Effector CD8-positive, alpha-beta T cell (primary cell): ENCODE data around the gene PCDHB14.
"Not testable (repeated sequence)": the region's sequence is repeated elsewhere in the genome, so short reads cannot be mapped to it uniquely, and the experiment has no call there.

Experiments
- DNase-seq: peaks from one replicate; lab custom pipeline; 2025; lab: John Stamatoyannopoulos, UW
- total RNA-seq, 4 experiments: gene quantifications; one replicate each; lab custom pipeline; 2026; lab: John Stamatoyannopoulos, UW

Gene PCDHB14
- total RNA-seq: 0 to 1.1 (median 0.04) reads per million in 4 experiments

DNA sequence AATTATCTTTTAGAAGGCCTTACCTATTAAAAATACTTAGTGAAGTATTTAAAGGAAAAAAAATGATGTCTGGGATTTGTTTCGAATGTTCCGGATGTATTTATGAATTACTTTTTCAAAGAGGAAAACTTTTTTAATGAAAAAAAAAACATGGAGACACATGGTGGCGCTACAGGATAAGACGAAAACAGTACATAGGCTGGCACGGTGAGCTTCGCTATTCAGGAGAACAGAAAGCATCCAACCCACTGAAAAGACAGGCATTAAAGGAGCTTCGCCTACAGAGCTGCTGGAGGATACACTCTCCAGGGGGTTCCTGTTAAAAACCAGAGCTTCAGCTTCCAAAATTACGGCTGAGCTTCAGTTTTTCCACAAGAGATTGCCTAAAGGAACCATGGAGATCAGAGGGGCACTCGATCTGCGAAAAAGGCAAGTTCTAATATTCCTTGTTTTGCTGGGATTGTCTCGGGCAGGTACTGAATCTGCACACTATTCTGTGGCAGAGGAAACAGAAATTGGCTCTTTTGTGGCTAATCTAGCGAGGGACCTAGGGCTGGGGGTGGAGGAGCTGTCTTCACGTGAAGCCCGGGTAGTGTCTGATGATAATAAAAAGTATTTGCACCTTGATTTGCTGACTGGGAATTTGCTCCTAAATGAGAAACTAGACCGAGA is at the start of gene PCDHB14:
TSS of gene PCDHB14 (plus strand) at position 232 of the 672 bp plus-strand sequence. CDS start at position 395, 163 bp downstream.
- no peak for DNase-seq

DNA sequence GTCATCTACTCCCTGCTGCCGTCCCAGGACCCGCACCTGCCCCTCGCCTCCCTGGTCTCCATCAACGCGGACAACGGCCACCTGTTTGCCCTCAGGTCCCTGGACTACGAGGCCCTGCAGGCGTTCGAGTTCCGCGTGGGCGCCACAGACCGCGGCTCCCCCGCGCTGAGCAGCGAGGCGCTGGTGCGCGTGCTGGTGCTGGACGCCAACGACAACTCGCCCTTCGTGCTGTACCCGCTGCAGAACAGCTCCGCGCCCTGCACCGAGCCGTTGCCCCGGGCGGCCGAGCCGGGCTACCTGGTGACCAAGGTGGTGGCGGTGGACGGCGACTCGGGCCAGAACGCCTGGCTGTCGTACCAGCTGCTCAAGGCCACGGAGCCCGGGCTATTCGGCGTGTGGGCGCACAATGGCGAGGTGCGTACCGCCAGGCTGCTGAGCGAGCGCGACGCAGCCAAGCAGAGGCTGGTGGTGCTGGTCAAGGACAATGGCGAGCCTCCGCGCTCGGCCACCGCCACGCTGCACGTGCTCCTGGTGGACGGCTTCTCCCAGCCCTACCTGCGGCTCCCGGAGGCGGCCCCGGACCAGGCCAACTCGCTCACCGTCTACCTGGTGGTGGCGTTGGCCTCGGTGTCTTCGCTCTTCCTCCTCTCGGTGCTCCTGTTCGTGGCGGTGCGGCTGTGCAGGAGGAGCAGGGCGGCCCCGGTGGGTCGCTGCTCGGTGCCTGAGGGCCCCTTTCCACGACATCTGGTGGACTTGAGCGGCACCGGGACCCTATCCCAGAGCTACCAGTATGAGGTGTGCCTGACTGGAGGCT is 48.6 kb upstream of the PCDHB14 start:
- not testable (repeated sequence) for DNase-seq

DNA sequence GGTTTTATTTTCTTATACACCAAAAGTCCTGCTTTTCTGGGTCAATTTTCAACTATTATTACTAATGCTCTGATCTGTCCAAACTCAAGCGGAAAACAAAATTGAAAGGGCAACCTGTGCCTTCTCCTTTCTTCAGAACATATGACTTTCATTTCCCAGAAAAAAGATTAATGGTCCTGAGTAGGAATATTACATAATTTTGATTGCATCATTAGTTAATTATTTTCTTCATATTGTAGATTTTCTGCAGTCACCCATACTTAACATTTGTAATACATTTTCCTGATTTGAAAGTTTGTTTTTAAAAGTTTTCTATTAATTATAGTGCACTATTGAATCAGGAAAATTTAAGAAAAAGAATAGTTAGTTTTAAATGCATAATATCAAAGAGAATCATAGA is 47.2 kb upstream of the PCDHB14 start:
- no peak for DNase-seq

DNA sequence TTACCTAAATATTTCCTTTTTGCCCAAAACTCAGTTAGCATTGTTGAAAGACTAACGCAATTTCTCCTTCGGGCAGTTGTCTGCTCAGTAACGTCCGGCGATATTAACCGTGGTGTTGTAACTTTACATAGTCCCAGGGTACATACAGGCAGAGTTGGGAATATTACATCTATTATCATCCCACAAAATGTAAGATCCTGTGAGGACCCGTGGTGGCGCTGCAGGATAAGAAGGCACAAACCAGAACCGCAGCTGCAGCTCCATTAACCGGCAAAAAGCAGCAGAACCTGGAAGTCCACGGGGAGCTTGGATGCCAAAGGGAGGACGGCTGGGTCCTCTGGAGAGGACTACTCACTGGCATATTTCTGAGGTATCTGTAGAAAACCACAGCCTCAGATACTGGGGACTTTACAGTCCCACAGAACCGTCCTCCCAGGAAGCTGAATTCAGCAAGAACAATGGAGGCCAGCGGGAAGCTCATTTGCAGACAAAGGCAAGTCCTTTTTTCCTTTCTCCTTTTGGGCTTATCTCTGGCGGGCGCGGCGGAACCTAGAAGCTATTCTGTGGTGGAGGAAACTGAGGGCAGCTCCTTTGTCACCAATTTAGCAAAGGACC is 45.5 kb upstream of the PCDHB14 start, which contains the start of gene PCDHB8:
TSS of gene PCDHB8 (plus strand) at position 214 of the 615 bp plus-strand sequence. CDS start at position 459, 245 bp downstream.
- DNase-seq: not testable (repeated sequence)

DNA sequence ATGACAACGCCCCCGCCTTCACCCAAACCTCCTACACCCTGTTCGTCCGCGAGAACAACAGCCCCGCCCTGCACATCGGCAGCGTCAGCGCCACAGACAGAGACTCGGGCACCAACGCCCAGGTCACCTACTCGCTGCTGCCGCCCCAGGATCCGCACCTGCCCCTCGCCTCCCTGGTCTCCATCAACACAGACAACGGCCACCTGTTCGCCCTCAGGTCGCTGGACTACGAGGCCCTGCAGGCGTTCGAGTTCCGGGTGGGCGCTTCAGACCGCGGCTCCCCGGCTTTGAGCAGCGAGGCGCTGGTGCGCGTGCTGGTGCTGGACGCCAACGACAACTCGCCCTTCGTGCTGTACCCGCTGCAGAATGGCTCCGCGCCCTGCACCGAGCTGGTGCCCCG is 43.8 kb upstream of the PCDHB14 start:
- not testable (repeated sequence) for DNase-seq

DNA sequence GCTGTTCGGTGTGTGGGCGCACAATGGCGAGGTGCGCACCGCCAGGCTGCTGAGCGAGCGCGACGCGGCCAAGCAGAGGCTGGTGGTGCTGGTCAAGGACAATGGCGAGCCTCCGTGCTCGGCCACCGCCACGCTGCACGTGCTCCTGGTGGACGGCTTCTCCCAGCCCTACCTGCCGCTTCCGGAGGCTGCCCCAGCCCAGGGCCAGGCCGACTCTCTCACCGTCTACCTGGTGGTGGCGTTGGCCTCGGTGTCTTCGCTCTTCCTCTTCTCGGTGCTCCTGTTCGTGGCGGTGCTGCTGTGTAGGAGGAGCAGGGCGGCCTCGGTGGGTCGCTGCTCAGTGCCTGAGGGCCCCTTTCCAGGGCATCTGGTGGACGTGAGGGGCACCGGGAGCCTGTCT is 43.3 kb upstream of the PCDHB14 start:
- not testable (repeated sequence) for DNase-seq

DNA sequence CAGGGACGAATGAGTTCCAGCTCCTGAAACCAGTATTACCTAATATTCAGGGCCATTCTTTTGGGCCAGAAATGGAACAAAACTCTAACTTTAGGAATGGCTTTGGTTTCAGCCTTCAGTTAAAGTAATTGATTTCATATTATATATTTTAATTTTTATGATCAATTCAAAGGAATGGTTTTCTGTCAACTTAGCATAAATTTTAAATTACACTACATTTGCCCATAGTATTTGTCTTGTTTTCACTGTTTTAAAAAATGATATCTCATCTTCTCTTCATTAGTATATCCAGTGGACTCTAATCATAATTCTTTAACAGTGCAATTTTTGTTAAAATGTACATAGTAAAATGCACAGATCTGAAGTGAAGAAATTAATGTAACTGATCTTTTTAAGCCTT is 42.8 kb upstream of the PCDHB14 start:
- no peak for DNase-seq

DNA sequence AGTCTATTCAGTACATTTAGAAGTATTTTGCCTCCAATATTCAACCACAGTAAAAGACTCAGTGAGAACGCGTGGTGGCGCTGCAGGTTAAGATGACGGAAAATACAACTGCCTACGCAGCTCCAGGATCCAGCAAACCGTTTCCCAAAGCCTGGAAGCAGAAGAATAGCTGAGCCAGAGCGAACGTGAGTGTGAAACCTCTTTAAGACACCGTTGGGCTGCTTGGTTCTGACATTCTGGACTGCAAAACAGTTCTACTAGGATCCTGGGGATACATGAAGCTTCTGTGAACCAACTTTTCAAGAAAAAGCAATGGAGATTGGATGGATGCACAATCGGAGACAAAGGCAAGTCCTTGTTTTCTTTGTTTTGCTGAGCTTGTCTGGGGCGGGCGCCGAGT is 40.9 kb upstream of the PCDHB14 start, which contains the start of gene PCDHB16:
TSS of gene PCDHB16 (plus strand) at position 140 of the 400 bp plus-strand sequence. CDS start at position 313, 173 bp downstream.
- DNase-seq: no peak

DNA sequence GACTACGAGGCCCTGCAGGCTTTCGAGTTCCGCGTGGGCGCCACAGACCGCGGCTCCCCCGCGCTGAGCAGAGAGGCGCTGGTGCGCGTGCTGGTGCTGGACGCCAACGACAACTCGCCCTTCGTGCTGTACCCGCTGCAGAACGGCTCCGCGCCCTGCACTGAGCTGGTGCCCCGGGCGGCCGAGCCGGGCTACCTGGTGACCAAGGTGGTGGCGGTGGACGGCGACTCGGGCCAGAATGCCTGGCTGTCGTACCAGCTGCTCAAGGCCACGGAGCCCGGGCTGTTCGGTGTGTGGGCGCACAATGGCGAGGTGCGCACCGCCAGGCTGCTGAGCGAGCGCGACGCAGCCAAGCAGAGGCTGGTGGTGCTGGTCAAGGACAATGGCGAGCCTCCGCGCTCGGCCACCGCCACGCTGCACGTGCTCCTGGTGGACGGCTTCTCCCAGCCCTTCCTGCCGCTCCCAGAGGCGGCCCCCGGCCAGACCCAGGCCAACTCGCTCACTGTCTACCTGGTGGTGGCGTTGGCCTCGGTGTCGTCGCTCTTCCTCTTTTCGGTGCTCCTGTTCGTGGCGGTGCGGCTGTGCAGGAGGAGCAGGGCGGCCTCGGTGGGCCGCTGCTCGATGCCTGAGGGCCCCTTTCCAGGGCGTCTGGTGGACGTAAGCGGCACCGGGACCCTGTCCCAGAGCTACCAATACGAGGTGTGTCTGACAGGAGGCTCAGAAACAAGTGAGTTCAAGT is 38.9 kb upstream of the PCDHB14 start:
- DNase-seq: not testable (repeated sequence)

DNA sequence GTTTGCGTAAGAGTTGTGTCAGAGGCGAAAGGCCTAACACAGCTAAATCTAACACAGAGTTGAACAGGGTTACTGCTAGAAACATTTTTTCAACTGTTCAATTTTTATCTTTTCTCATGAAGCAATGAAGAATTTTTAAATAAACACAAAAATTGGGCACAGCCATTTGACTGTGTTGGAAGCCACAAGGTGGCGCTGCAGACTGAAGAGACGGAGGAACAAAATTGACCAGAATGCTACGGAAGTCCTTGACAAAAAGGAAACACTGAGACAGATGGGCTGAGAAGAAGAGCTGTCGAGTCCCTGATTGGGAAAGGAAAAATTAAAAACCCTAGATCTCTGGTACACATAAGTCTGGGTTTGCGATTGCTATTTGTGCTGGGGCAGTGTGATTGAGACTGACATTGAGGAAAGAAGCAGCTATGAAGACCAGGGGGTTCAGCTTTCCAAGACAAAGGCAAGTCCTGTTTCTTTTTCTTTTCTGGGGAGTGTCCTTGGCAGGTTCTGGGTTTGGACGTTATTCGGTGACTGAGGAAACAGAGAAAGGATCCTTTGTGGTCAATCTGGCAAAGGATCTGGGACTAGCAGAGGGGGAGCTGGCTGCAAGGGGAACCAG is 36.1 kb upstream of the PCDHB14 start, which contains the start of gene PCDHB9:
TSS of gene PCDHB9 (plus strand) at position 265 of the 616 bp plus-strand sequence. CDS start at position 423, 158 bp downstream.
- no peak for DNase-seq

DNA sequence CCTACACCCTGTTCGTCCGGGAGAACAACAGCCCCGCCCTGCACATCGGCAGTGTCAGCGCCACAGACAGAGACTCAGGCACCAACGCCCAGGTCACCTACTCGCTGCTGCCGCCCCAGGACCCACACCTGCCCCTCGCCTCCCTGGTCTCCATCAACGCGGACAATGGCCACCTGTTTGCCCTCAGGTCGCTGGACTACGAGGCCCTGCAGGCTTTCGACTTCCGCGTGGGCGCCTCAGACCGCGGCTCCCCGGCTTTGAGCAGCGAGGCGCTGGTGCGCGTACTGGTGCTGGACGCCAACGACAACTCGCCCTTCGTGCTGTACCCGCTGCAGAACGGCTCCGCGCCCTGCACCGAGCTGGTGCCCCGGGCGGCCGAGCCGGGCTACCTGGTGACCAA is 34.5 kb upstream of the PCDHB14 start:
- DNase-seq: not testable (repeated sequence)

DNA sequence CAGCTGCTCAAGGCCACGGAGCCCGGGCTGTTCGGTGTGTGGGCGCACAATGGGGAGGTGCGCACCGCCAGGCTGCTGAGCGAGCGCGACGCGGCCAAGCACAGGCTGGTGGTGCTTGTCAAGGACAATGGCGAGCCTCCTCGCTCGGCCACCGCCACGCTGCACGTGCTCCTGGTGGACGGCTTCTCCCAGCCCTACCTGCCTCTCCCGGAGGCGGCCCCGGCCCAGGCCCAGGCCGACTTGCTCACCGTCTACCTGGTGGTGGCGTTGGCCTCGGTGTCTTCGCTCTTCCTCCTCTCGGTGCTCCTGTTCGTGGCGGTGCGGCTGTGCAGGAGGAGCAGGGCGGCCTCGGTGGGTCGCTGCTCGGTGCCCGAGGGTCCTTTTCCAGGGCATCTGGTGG is 34.0 kb upstream of the PCDHB14 start:
- not testable (repeated sequence) for DNase-seq

DNA sequence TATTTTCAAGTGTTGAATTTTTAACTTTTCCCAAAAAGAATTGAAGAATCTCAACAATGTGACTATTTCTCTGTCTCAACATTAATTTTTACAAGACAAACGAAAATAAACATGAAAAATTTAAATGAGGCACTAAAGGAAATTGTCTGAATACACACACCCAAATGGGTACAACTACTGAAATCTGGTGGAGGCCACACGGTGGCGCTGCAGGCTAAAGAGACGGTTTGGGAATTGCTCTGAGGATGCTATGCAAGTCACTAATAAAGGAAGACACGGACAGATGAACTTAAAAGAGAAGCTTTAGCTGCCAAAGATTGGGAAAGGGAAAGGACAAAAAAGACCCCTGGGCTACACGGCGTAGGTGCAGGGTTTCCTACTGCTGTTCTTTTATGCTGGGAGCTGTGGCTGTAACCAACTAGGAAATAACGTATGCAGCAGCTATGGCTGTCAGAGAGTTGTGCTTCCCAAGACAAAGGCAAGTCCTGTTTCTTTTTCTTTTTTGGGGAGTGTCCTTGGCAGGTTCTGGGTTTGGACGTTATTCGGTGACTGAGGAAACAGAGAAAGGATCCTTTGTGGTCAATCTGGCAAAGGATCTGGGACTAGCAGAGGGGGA is 30.9 kb upstream of the PCDHB14 start, which contains the start of gene PCDHB10:
TSS of gene PCDHB10 (plus strand) at position 244 of the 616 bp plus-strand sequence. CDS start at position 444, 200 bp downstream.
- no peak for DNase-seq

DNA sequence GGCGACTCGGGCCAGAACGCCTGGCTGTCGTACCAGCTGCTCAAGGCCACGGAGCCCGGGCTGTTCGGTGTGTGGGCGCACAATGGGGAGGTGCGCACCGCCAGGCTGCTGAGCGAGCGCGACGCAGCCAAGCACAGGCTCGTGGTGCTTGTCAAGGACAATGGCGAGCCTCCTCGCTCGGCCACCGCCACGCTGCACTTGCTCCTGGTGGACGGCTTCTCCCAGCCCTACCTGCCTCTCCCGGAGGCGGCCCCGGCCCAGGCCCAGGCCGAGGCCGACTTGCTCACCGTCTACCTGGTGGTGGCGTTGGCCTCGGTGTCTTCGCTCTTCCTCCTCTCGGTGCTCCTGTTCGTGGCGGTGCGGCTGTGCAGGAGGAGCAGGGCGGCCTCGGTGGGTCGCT is 28.8 kb upstream of the PCDHB14 start:
- DNase-seq: not testable (repeated sequence)

DNA sequence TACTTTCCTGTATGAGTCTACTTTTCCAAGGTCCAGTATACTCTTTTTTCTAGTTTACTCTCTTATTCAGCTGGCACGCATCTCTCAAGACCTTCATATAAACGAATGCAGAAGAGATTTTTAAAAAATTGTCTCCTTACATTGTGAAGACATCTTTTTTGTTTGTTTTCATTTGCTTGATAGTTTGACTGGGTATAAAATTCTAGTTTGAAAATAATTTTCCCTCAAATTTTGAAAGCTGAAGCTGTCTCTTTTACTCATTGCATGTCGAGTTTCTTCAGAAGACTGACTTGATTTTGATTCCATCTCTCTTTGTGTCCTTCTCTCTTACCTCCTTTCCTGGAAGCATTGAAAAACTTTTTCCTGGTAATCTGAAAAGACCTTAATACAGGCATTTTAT is 26.8 kb upstream of the PCDHB14 start:
- no peak for DNase-seq

DNA sequence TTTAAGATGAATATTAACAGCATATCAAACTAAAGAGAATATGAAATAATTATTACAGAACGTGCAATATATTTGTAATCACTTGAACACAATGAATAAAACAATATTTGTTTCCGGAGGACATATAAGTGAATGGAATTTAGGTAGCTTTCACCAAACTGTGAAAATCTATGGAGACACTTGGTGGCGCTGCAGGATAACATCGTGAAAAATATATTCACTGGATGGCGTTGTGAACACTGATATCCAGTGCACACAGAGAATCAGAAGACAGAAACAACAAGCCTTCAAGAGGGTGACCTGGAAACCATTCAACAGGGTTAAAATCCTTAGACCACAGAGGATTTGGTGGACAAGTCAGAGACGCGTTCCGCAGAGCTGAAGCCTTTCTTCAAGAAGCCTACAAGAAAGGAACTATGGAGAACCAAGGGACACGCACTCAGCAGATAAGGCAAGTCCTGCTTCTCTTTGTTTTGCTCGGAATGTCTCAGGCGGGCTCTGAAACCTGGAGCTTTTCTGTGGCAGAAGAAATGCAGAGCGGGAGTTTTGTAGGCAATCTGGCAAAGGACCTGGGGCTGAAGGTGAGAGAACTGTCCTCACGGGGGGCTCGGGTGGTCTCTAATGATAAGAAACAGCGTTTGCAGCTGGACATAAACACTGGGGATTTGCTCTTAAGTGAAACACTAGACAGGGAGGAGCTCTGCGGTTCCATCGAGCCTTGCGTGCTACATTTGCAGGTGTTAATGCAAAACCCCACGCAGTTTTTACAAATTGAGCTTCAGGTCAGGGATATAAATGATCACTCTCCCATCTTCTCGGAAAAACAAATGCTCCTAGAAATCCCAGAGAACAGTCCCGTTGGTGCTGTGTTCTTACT is 23.5 kb upstream of the PCDHB14 start, which contains the start of gene PCDHB11:
TSS of gene PCDHB11 (plus strand) at position 269 of the 877 bp plus-strand sequence. CDS start at position 417, 148 bp downstream.
- DNase-seq: no peak

DNA sequence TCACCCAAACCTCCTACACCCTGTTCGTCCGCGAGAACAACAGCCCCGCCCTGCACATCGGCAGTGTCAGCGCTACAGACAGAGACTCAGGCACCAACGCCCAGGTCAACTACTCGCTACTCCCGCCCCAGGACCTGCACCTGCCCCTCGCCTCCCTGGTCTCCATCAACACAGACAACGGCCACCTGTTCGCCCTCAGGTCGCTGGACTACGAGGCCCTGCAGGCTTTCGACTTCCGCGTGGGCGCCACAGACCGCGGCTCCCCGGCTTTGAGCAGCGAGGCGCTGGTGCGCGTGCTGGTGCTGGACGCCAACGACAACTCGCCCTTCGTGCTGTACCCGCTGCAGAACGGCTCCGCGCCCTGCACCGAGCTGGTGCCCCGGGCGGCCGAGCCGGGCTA is 22.0 kb upstream of the PCDHB14 start:
- not testable (repeated sequence) for DNase-seq

DNA sequence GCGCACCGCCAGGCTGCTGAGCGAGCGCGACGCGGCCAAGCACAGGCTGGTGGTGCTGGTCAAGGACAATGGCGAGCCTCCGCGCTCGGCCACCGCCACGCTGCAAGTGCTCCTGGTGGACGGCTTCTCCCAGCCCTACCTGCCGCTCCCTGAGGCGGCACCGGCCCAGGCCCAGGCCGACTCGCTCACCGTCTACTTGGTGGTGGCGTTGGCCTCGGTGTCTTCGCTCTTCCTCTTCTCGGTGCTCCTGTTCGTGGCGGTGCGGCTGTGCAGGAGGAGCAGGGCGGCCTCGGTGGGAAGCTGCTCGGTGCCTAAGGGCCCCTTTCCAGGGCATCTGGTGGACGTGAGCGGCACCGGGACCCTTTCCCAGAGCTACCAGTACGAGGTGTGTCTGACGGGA is 21.5 kb upstream of the PCDHB14 start:
- not testable (repeated sequence) for DNase-seq

DNA sequence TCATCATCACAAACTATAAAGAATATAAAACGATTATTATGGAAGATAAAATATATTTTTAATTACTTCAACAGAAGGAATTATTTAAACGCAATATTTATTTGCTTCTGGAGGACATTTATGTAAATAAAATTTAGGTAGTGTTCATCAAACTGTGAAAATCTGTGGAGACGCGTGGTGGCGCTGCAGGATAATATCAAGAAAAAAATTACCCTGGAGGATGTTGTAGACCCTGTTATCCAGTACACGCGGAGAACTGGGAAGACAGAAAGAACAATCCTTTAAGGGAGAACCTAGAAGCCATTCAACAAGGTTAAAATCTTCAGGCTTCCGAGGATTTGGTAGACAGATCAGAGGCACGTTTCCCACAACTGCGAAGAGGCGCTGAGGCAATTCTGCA is 14.7 kb upstream of the PCDHB14 start, which contains the start of gene PCDHB12:
TSS of gene PCDHB12 (plus strand) at position 242 of the 400 bp plus-strand sequence. CDS start 189 bp downstream, outside the sequence.
- no peak for DNase-seq
